IPS DF 4.7 (cell line): ENCODE measurements around the gene TRIM32.

ENCODE experiments used
- DNase-seq: peaks from one replicate; pipeline ENCODE4 v3.0.0-alpha.2; 2013; ENCODE audit warnings: low spot score; ENCODE audit errors: extremely low read depth

TRIM32 gene

GRCh38 chr9:116687074-116687753 is at the start of gene TRIM32:
TSS of gene TRIM32 (plus strand) at chr9:116687305. CDS start at chr9:116697743, 10,438 bp downstream.
- DNase-seq, result peak; percentile 49

GRCh38 chr9:116639251-116639741 is 47.8 kb upstream of the TRIM32 start:
- no peak for DNase-seq

GRCh38 chr9:116641292-116642059 is 45.6 kb upstream of the TRIM32 start:
- no peak for DNase-seq

- no peak for DNase-seq
These were observed 43.4 kb upstream of the TRIM32 start for GRCh38 chr9:116643691-116644090.

GRCh38 chr9:116644091-116644688 is 42.9 kb upstream of the TRIM32 start:
- no peak for DNase-seq

GRCh38 chr9:116646661-116647514 is 40.2 kb upstream of the TRIM32 start:
- no peak for DNase-seq

GRCh38 chr9:116647515-116647809 is 39.6 kb upstream of the TRIM32 start:
- no peak for DNase-seq

- DNase-seq, result no peak
These were observed 33.6 kb upstream of the TRIM32 start for GRCh38 chr9:116653348-116654058.

GRCh38 chr9:116654059-116654355 is 33.1 kb upstream of the TRIM32 start:
- no peak for DNase-seq

- no peak for DNase-seq
These were observed 30.6 kb upstream of the TRIM32 start for GRCh38 chr9:116656501-116656971.

GRCh38 chr9:116656977-116657376 is 30.1 kb upstream of the TRIM32 start:
- no peak for DNase-seq

GRCh38 chr9:116658265-116658664 is 28.8 kb upstream of the TRIM32 start:
- DNase-seq, result no peak

- DNase-seq, result peak; percentile 49
These were observed 25.8 kb upstream of the TRIM32 start for GRCh38 chr9:116661037-116661954.

GRCh38 chr9:116662646-116663310 is 24.3 kb upstream of the TRIM32 start:
- no peak for DNase-seq

- no peak for DNase-seq
These were observed 23.5 kb upstream of the TRIM32 start for GRCh38 chr9:116663581-116663980.

- no peak for DNase-seq
These were observed 18.0 kb upstream of the TRIM32 start for GRCh38 chr9:116668970-116669695.

- no peak for DNase-seq
These were observed 15.5 kb upstream of the TRIM32 start for GRCh38 chr9:116671605-116672004.

GRCh38 chr9:116673375-116673774 is 13.7 kb upstream of the TRIM32 start:
- no peak for DNase-seq
